GM19238 (cell line): Measurements from ENCODE around the gene EPB41L4A.

ENCODE experiments used
- DNase-seq: peaks from one replicate; pipeline ENCODE4 v3.0.0; 2011; ENCODE audit warnings: low spot score; ENCODE audit not compliant: insufficient read length

The EPB41L4A gene

GRCh38 chr5:112116371-112116770 lies 302.7 kb downstream of the EPB41L4A start:
- no peak for DNase-seq

- no peak for DNase-seq
Observed at GRCh38 chr5:112113565-112113964, 305.5 kb downstream of the EPB41L4A start.
